WTC11 (cell line): ENCODE data around the gene E2F4. TPM values are rescaled to one million over a fixed set of nuclear protein-coding genes. Genes with fewer than 3 reads are reported as not detected.
A peak's percentile ranks its signal among the peaks of the same experiment; 100 is the strongest.

Experiments
- ATAC-seq: fragments of 200-7000 bp; cut with Tn5 transposase; 2 replicates; pipeline ENCODE4 v1.10.0; 2021; ENCODE audit warnings: mild to moderate bottlenecking, moderate library complexity
- CTCF ChIA-PET: fragments of 300-600 bp; sonication (Branson Sonifier 250); formaldehyde crosslinking; loops from one replicate; lab custom pipeline; 2021; ENCODE audit warnings: antibody characterized with exemption; lab: Charles Lee
- POLR2A ChIA-PET: fragments of 350-600 bp; sonication (Branson Sonifier 250); formaldehyde crosslinking; loops from one replicate; lab custom pipeline; 2021; ENCODE audit warnings: antibody characterized with exemption; lab: Charles Lee
- DNase-seq: peaks from one replicate; pipeline ENCODE4 v3.0.0; 2021; ENCODE audit warnings: low spot score
- H3K27ac Mint-ChIP-seq: 2 replicates; pipeline ENCODE4 v1.8.0; 2021; ENCODE audit warnings: mixed read lengths
- H3K27me3 Mint-ChIP-seq: 2 replicates; pipeline ENCODE4 v1.8.0; 2021; ENCODE audit warnings: low read depth, mild to moderate bottlenecking, moderate library complexity, mixed read lengths
- H3K36me3 Mint-ChIP-seq: 2 replicates; pipeline ENCODE4 v1.8.0; 2021; ENCODE audit warnings: mixed read lengths
- H3K4me1 Mint-ChIP-seq: 2 replicates; pipeline ENCODE4 v1.8.0; 2022; ENCODE audit warnings: mixed read lengths
- H3K4me3 Mint-ChIP-seq: 2 replicates; pipeline ENCODE4 v1.8.0; 2021; ENCODE audit warnings: mild to moderate bottlenecking, moderate library complexity, mixed read lengths
- H3K9me3 Mint-ChIP-seq: 2 replicates; pipeline ENCODE4 v1.8.0; 2021; ENCODE audit warnings: mixed read lengths
- ATF2 ChIP-seq: sonication (generic); formaldehyde crosslinking; IDR thresholded peaks from 2 replicates; pipeline ENCODE4 v1.8.1; 2022; ENCODE audit warnings: low read depth, missing genetic modification reagents, borderline replicate concordance
- FOXJ3 ChIP-seq: sonication (generic); formaldehyde crosslinking; IDR thresholded peaks from 2 replicates; pipeline ENCODE4 v1.9.0; 2021; ENCODE audit warnings: missing genetic modification reagents, mild to moderate bottlenecking, borderline replicate concordance
- KAT7 ChIP-seq: sonication (generic); formaldehyde crosslinking; IDR thresholded peaks from 2 replicates; pipeline ENCODE4 v1.8.1; 2023; ENCODE audit warnings: missing genetic modification reagents, mild to moderate bottlenecking, borderline replicate concordance
- MYBL2 ChIP-seq: sonication (generic); formaldehyde crosslinking; IDR thresholded peaks from 2 replicates; pipeline ENCODE4 v1.8.1; 2023; ENCODE audit warnings: mild to moderate bottlenecking, moderate library complexity, missing genetic modification reagents
- NFYB ChIP-seq: sonication (generic); formaldehyde crosslinking; conservative IDR thresholded peaks from 2 replicates; pipeline ENCODE4 v1.8.0; 2022; ENCODE audit warnings: low read depth, missing genetic modification reagents
- OVOL2 ChIP-seq: fragments of 250-450 bp; sonication (Bioruptor Pico); IDR thresholded peaks from 2 replicates; pipeline ENCODE4 v1.9.0; 2021; ENCODE audit warnings: mild to moderate bottlenecking, borderline replicate concordance
- SP1 ChIP-seq: sonication (generic); formaldehyde crosslinking; conservative IDR thresholded peaks from 2 replicates; pipeline ENCODE4 v1.8.1; 2022; ENCODE audit warnings: missing genetic modification reagents
- total RNA-seq: library from RNA; stranded (reverse); gene quantifications from 3 replicates; pipeline ENCODE4 v1.2.3, GENCODE V29; 2021
- TF ChIP-seq, protein P1 (sequence below): sonication (generic); formaldehyde crosslinking; IDR thresholded peaks from 2 replicates; pipeline ENCODE4 v1.8.0; 2022; ENCODE audit warnings: mild to moderate bottlenecking, missing genetic modification reagents
- TF ChIP-seq, protein P2 (sequence below): sonication (generic); formaldehyde crosslinking; IDR thresholded peaks from 2 replicates; pipeline ENCODE4 v1.8.1; 2023; ENCODE audit warnings: mild to moderate bottlenecking, missing genetic modification reagents, moderate library complexity
- TF ChIP-seq, protein P3 (sequence below): sonication (generic); formaldehyde crosslinking; IDR thresholded peaks from 2 replicates; pipeline ENCODE4 v1.8.0; 2022; ENCODE audit warnings: mild to moderate bottlenecking, missing genetic modification reagents
- TF ChIP-seq, protein P4 (sequence below): fragments of 200-600 bp; IDR thresholded peaks from 2 replicates; pipeline ENCODE4 v1.8.0; 2022; ENCODE audit warnings: antibody characterized with exemption
- TF ChIP-seq, protein P5 (sequence below): sonication (generic); formaldehyde crosslinking; IDR thresholded peaks from 2 replicates; pipeline ENCODE4 v1.8.1; 2023; ENCODE audit warnings: mild to moderate bottlenecking, missing genetic modification reagents, borderline replicate concordance
- TF ChIP-seq, protein P6 (sequence below): sonication (generic); formaldehyde crosslinking; IDR thresholded peaks from 2 replicates; pipeline ENCODE4 v1.8.1; 2023; ENCODE audit warnings: mild to moderate bottlenecking, missing genetic modification reagents, moderate library complexity

E2F4 gene
- total RNA-seq, 1 experiment from 2014 or later: 85.0 TPM

- no peak for TF ChIP-seq ATF2 (CRISPR knock-in tag)
Measured at GRCh38 chr16:67243481-67243880, 51.5 kb downstream of the E2F4 start (continued).

DNA sequence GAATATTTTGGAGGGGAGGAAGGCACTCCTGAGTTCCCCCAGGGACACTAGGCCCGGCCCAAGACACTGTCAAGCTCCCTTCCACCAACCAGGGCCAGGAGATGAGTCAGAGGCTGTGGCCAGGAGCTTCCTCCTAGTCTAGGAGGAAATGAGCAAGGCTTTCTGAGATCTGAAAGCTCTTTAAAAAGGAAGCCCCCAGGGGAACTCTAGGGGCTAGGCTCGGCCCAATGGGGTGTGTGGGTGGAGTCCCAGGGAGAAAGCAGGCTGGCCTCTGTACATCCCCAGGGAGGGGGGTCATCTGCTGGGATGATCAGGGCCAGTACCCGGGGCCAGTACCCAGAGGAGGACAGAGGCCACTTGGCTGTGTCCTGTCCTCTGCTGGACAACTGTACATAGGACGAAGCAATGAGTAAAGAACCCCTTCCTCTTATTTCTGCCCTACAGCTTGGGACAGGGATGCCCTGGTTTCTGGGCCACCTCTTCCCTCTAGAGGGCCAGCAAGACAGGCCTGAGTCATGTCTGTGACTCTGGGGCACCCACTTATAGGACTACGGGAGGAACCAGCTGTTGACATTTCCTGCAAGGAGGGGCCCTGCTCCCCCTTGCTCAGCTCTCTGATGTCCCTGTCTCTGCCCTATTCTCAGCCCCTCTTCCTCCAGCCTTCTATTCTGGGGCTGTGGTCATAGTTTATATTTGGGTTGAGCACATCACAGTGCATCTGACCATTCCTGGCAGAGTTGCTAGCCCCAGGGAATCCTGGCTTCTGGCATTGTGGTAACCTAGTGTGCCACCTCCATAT is 52.6 kb downstream of the E2F4 start:
- ChIA-PET CTCF (interaction anchor here (1.0 to 4.8 kb wide), 4 partner anchors 8 to 46 kb away, joined by 3 to 55 read pairs (median 40); partner anchors contain the start of genes ELMO3 and TMEM208), POLR2A (no interaction called here)
- Mint-ChIP-seq H3K4me1 (peaks cover 36% of the 10 kb centered on the region), H3K36me3 (no peaks in the 10 kb centered on the region), H3K9me3 (no peaks in the 10 kb centered on the region), H3K4me3 (peak overlapping the region; percentile 89), H3K27ac (peak overlapping the region; percentile 82), H3K27me3 (peaks cover 19% of the 10 kb centered on the region)
- TF ChIP-seq, protein P1, sequence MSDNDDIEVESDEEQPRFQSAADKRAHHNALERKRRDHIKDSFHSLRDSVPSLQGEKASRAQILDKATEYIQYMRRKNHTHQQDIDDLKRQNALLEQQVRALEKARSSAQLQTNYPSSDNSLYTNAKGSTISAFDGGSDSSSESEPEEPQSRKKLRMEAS: no peak
- TF ChIP-seq, protein P2, sequence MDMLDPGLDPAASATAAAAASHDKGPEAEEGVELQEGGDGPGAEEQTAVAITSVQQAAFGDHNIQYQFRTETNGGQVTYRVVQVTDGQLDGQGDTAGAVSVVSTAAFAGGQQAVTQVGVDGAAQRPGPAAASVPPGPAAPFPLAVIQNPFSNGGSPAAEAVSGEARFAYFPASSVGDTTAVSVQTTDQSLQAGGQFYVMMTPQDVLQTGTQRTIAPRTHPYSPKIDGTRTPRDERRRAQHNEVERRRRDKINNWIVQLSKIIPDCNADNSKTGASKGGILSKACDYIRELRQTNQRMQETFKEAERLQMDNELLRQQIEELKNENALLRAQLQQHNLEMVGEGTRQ (CRISPR knock-in tag): no peak
- TF ChIP-seq MYBL2 (CRISPR knock-in tag) (no peak), KAT7 (no peak), FOXJ3 (CRISPR knock-in tag) (no peak), SP1 (no peak), OVOL2 (no peak), NFYB (CRISPR knock-in tag) (no peak)
- TF ChIP-seq, protein P3, sequence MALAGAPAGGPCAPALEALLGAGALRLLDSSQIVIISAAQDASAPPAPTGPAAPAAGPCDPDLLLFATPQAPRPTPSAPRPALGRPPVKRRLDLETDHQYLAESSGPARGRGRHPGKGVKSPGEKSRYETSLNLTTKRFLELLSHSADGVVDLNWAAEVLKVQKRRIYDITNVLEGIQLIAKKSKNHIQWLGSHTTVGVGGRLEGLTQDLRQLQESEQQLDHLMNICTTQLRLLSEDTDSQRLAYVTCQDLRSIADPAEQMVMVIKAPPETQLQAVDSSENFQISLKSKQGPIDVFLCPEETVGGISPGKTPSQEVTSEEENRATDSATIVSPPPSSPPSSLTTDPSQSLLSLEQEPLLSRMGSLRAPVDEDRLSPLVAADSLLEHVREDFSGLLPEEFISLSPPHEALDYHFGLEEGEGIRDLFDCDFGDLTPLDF: no peak
- TF ChIP-seq, protein P4, sequence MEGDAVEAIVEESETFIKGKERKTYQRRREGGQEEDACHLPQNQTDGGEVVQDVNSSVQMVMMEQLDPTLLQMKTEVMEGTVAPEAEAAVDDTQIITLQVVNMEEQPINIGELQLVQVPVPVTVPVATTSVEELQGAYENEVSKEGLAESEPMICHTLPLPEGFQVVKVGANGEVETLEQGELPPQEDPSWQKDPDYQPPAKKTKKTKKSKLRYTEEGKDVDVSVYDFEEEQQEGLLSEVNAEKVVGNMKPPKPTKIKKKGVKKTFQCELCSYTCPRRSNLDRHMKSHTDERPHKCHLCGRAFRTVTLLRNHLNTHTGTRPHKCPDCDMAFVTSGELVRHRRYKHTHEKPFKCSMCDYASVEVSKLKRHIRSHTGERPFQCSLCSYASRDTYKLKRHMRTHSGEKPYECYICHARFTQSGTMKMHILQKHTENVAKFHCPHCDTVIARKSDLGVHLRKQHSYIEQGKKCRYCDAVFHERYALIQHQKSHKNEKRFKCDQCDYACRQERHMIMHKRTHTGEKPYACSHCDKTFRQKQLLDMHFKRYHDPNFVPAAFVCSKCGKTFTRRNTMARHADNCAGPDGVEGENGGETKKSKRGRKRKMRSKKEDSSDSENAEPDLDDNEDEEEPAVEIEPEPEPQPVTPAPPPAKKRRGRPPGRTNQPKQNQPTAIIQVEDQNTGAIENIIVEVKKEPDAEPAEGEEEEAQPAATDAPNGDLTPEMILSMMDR: no peak
- TF ChIP-seq, protein P5, sequence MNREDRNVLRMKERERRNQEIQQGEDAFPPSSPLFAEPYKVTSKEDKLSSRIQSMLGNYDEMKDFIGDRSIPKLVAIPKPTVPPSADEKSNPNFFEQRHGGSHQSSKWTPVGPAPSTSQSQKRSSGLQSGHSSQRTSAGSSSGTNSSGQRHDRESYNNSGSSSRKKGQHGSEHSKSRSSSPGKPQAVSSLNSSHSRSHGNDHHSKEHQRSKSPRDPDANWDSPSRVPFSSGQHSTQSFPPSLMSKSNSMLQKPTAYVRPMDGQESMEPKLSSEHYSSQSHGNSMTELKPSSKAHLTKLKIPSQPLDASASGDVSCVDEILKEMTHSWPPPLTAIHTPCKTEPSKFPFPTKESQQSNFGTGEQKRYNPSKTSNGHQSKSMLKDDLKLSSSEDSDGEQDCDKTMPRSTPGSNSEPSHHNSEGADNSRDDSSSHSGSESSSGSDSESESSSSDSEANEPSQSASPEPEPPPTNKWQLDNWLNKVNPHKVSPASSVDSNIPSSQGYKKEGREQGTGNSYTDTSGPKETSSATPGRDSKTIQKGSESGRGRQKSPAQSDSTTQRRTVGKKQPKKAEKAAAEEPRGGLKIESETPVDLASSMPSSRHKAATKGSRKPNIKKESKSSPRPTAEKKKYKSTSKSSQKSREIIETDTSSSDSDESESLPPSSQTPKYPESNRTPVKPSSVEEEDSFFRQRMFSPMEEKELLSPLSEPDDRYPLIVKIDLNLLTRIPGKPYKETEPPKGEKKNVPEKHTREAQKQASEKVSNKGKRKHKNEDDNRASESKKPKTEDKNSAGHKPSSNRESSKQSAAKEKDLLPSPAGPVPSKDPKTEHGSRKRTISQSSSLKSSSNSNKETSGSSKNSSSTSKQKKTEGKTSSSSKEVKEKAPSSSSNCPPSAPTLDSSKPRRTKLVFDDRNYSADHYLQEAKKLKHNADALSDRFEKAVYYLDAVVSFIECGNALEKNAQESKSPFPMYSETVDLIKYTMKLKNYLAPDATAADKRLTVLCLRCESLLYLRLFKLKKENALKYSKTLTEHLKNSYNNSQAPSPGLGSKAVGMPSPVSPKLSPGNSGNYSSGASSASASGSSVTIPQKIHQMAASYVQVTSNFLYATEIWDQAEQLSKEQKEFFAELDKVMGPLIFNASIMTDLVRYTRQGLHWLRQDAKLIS (CRISPR knock-in tag): no peak
- TF ChIP-seq, protein P6, sequence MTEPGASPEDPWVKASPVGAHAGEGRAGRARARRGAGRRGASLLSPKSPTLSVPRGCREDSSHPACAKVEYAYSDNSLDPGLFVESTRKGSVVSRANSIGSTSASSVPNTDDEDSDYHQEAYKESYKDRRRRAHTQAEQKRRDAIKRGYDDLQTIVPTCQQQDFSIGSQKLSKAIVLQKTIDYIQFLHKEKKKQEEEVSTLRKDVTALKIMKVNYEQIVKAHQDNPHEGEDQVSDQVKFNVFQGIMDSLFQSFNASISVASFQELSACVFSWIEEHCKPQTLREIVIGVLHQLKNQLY (CRISPR knock-in tag): no peak
- DNase-seq (no peak), ATAC-seq (no peak)
